Prostate gland (tissue), 2 donors: Measurements from ENCODE around the gene HHIPL1. TPM values are rescaled to one million over a fixed set of nuclear protein-coding genes. Genes with fewer than 3 reads are reported as not detected.

Experiments
- DNase-seq: peaks from one replicate; pipeline ENCODE4 v3.0.0-alpha.2; 2019; ENCODE audit warnings: low spot score
- H3K27ac ChIP-seq, 2 donors: fragments of 200-600 bp; sonication (generic); 2 replicates each; pipeline ENCODE4 v1.5.1; 2017 to 2019
- H3K27me3 ChIP-seq: fragments of 200-600 bp; sonication (generic); replicated peaks from 2 replicates; pipeline ENCODE4 v1.5.1; 2019; ENCODE audit not compliant: insufficient read depth
- H3K36me3 ChIP-seq, 2 donors: fragments of 200-600 bp; sonication (generic); 1 replicate in 1 of 2; 2 replicates in 1 of 2; pipeline versions ENCODE4 v1.5.1 to v1.8.1; 2017 to 2019
- H3K4me1 ChIP-seq: fragments of 200-600 bp; sonication (generic); replicated peaks from 2 replicates; pipeline ENCODE4 v1.5.1; 2019
- H3K4me3 ChIP-seq, 2 donors: fragments of 200-600 bp; sonication (generic); 2 replicates each; pipeline ENCODE4 v1.5.1; 2017 to 2019
- H3K9me3 ChIP-seq: fragments of 200-600 bp; sonication (generic); 2 replicates; pipeline ENCODE4 v1.5.1; 2017
- POLR2A ChIP-seq: fragments of 450-650 bp; IDR thresholded peaks from one replicate; pipeline ENCODE4 v1.6.1; 2016; ENCODE audit warnings: antibody characterized with exemption, mild to moderate bottlenecking
- POLR2AphosphoS5 ChIP-seq: sonication (generic); formaldehyde crosslinking; IDR thresholded peaks from one replicate; pipeline ENCODE4 v1.6.1; 2017; ENCODE audit warnings: antibody characterized with exemption
- WGBS: methylation state at CpG from one replicate; pipeline ENCODE4 v1.1.5; 2018; 5-methylcytosine and 5-hydroxymethylcytosine counted together
- intact Hi-C: fragments of 100-400 bp; cut with DNase I; formaldehyde crosslinking; loops from one replicate; pipeline ENCODE4 v1.14.2; 2022
- total RNA-seq, 2 donors: library from RNA; depleted of rRNA; stranded (reverse); fragments of >200 nt; gene quantifications; one replicate each; pipeline ENCODE4 v1.1.0, GENCODE V29; 2016
- TF ChIP-seq, protein P1 (sequence below), 4 experiments: fragments of 200-600 bp in 2 of 4; fragments of 450-650 bp in 2 of 4; sonication (generic) in 2 of 4; IDR thresholded peaks; 1 replicate in 3 of 4; 2 replicates in 1 of 4; pipeline ENCODE4 v1.5.1; 2016 to 2019; ENCODE audit warnings: antibody characterized with exemption in 4 of 4, mild to moderate bottlenecking in 2 of 4, moderate library complexity in 2 of 4

Gene HHIPL1
- total RNA-seq, 2 donors from 2014 or later, result 2.8 to 4.5 TPM

DNA sequence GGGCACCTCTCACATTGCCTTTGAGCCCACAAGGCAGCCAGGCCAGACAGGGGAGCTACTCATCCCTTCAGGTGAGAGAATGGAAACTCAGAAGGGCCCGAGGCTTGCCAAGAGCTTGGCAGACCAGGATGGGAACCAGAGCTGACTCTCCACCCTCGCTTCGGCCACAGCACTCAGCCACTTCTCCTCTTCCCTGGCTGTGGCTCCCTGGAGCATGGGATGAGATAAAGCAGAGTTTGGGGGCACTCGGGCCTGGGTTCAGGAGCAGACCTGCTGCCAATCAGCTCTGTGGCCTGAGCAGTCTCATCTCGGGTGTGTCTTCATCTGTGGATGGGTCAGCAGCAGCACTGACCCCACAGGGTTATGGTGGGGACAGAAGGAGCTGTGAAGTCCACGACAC lies 20.9 kb upstream of the HHIPL1 start:
- Histone ChIP-seq H3K36me3 (no peaks in the 10 kb centered on the region), H3K27me3 (no peaks in the 10 kb centered on the region), H3K27ac (no peak overlapping the region), H3K4me3 (no peak overlapping the region), H3K4me1 (no peaks in the 10 kb centered on the region), H3K9me3 (no peaks in the 10 kb centered on the region)
- TF ChIP-seq POLR2AphosphoS5 (no peak), POLR2A (no peak)
- TF ChIP-seq, protein P1, sequence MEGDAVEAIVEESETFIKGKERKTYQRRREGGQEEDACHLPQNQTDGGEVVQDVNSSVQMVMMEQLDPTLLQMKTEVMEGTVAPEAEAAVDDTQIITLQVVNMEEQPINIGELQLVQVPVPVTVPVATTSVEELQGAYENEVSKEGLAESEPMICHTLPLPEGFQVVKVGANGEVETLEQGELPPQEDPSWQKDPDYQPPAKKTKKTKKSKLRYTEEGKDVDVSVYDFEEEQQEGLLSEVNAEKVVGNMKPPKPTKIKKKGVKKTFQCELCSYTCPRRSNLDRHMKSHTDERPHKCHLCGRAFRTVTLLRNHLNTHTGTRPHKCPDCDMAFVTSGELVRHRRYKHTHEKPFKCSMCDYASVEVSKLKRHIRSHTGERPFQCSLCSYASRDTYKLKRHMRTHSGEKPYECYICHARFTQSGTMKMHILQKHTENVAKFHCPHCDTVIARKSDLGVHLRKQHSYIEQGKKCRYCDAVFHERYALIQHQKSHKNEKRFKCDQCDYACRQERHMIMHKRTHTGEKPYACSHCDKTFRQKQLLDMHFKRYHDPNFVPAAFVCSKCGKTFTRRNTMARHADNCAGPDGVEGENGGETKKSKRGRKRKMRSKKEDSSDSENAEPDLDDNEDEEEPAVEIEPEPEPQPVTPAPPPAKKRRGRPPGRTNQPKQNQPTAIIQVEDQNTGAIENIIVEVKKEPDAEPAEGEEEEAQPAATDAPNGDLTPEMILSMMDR (IDR thresholded peaks at IDR 0.05), result no peak
- 91% methylated on average over 6 of the region's 6 CpGs for WGBS
- intact Hi-C loops, result no loop called here
- no peak for DNase-seq

GRCh38 chr14:99624971-99625370 lies 20.0 kb upstream of the HHIPL1 start:
- Histone ChIP-seq H3K36me3 (no peaks in the 10 kb centered on the region), H3K9me3 (no peaks in the 10 kb centered on the region), H3K4me1 (no peaks in the 10 kb centered on the region), H3K4me3 (no peak overlapping the region), H3K27ac (no peak overlapping the region), H3K27me3 (no peaks in the 10 kb centered on the region)
- TF ChIP-seq POLR2A, result no peak
- TF ChIP-seq, protein P1 (IDR thresholded peaks at IDR 0.05), result no peak
- TF ChIP-seq POLR2AphosphoS5, result no peak
- 70% methylated on average over 13 of the region's 13 CpGs for WGBS
- intact Hi-C loops, result loop anchor here (5.0 kb wide), 1 partner anchor 233 kb away; no protein-coding TSS in a partner anchor
- no peak for DNase-seq

- Histone ChIP-seq H3K4me1 (no peaks in the 10 kb centered on the region), H3K4me3 (no peak overlapping the region), H3K27me3 (no peaks in the 10 kb centered on the region), H3K27ac (no peak overlapping the region), H3K9me3 (no peaks in the 10 kb centered on the region), H3K36me3 (no peaks in the 10 kb centered on the region)
- TF ChIP-seq POLR2AphosphoS5 (no peak), POLR2A (no peak)
- TF ChIP-seq, protein P1 (IDR thresholded peaks at IDR 0.05), result no peak
- WGBS, result 84% methylated on average over 3 of the region's 3 CpGs
- no peak for DNase-seq
- intact Hi-C loops, result loop anchor here (5.0 kb wide), 1 partner anchor 233 kb away; no protein-coding TSS in a partner anchor
Measured at GRCh38 chr14:99625476-99625875, 19.5 kb upstream of the HHIPL1 start.

DNA sequence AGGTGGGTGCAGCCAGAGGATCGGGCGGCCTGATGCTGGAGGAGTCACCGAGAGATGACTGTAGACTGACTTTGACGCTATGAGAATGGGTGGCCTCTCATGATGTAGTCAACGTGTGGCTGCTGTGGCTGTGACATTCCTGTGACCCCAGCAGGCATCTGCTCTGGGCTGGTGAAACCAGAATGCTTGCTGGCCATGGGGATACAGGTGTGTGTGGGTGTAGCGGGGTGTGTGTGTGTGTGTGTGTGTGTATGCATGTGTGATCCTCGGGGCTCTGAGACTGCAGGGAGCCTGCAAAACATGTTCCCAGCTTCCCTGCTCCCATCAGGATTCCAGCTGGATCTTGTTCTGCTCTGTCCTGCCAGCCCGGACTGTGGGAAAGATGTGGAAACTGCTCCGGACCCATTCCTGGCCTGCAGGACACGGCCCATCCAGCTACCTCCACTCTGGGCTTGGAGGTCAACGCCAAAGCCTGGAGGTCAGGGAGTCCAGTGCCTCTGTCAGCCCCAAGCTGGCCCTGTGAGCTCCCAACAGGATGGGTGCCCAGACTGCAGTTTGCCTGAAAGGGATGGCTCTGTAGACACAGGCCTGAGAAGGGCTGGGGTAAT lies 18.8 kb upstream of the HHIPL1 start:
- TF ChIP-seq, protein P1 (IDR thresholded peaks at IDR 0.05), result no peak
- TF ChIP-seq POLR2AphosphoS5 (no peak), POLR2A (no peak)
- H3K27me3 ChIP-seq, result no peaks in the 10 kb centered on the region
- intact Hi-C loops, result loop anchor here (5.0 kb wide), 1 partner anchor 234 kb away; no protein-coding TSS in a partner anchor
- no peak overlapping the region for H3K27ac ChIP-seq
- no peak overlapping the region for H3K4me3 ChIP-seq
- DNase-seq, result no peak
- H3K9me3 ChIP-seq, result no peaks in the 10 kb centered on the region
- 72% methylated on average over 11 of the region's 11 CpGs for WGBS
- H3K4me1 ChIP-seq, result no peaks in the 10 kb centered on the region
- H3K36me3 ChIP-seq, result no peaks in the 10 kb centered on the region

- Histone ChIP-seq H3K27ac (no peak overlapping the region), H3K9me3 (no peaks in the 10 kb centered on the region), H3K36me3 (no peaks in the 10 kb centered on the region), H3K27me3 (no peaks in the 10 kb centered on the region), H3K4me1 (no peaks in the 10 kb centered on the region), H3K4me3 (no peak overlapping the region)
- intact Hi-C loops, result loop anchor here (5.0 kb wide), 1 partner anchor 235 kb away; no protein-coding TSS in a partner anchor
- no peak for DNase-seq
- 82% methylated on average over 2 of the region's 2 CpGs for WGBS
- TF ChIP-seq POLR2A, result no peak
Measured at GRCh38 chr14:99627100-99627499, 17.8 kb upstream of the HHIPL1 start.
